ENCODE measurements around the gene LNPEP.

DNA sequence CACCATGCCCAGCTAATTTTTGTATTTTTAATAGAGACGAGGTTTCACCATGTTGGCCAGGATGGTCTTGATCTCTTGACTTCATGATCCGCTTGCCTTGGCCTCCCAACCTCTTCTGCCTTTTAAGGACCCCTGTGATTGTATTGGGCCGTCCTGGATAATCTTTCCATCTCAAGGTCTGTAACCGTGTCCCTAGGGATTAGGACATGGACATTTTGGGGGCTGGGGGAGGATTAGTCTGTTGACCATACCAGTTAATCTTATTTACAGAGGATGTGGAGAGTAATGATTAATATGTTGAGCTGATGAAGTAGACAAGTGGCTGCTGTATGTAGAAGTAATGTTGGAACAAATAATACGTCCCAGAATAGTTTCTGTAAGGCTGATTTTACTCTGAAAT lies 23.1 kb downstream of the LNPEP start:
- TF ChIP-seq, protein P1, sequence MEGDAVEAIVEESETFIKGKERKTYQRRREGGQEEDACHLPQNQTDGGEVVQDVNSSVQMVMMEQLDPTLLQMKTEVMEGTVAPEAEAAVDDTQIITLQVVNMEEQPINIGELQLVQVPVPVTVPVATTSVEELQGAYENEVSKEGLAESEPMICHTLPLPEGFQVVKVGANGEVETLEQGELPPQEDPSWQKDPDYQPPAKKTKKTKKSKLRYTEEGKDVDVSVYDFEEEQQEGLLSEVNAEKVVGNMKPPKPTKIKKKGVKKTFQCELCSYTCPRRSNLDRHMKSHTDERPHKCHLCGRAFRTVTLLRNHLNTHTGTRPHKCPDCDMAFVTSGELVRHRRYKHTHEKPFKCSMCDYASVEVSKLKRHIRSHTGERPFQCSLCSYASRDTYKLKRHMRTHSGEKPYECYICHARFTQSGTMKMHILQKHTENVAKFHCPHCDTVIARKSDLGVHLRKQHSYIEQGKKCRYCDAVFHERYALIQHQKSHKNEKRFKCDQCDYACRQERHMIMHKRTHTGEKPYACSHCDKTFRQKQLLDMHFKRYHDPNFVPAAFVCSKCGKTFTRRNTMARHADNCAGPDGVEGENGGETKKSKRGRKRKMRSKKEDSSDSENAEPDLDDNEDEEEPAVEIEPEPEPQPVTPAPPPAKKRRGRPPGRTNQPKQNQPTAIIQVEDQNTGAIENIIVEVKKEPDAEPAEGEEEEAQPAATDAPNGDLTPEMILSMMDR (IDR thresholded peaks at IDR 0.05; ENCODE audit: insufficient read depth, low read depth, low read length) = no peak
- TF ChIP-seq EZH2 (IDR thresholded peaks at IDR 0.05; ENCODE audit: insufficient read depth, low read length) = no peak

Data from astrocyte (in vitro differentiated cells and primary cell).